ENCODE data around the gene PIRT.

Gene PIRT

GRCh38 chr17:10787306-10788045, 50.4 kb downstream of the PIRT start:
- no peak for DNase-seq

GRCh38 chr17:10785295-10785694, 52.6 kb downstream of the PIRT start:
- no peak for DNase-seq

- no peak for DNase-seq
These were observed 58.3 kb downstream of the PIRT start for GRCh38 chr17:10779609-10780008.

GRCh38 chr17:10777890-10778289, 60.0 kb downstream of the PIRT start:
- DNase-seq, result no peak

GRCh38 chr17:10777131-10777807, 60.6 kb downstream of the PIRT start:
- DNase-seq, result no peak

- DNase-seq, result peak; percentile 38 to 41
These were observed 61.5 kb downstream of the PIRT start for GRCh38 chr17:10776381-10776780.

GRCh38 chr17:10775740-10776356, 62.0 kb downstream of the PIRT start:
- no peak for DNase-seq

GRCh38 chr17:10775058-10775457, 62.8 kb downstream of the PIRT start:
- DNase-seq, result no peak

- no peak for DNase-seq
These were observed 64.5 kb downstream of the PIRT start for GRCh38 chr17:10773391-10773790.
